ENCODE measurements around the gene UBR1.

DNA sequence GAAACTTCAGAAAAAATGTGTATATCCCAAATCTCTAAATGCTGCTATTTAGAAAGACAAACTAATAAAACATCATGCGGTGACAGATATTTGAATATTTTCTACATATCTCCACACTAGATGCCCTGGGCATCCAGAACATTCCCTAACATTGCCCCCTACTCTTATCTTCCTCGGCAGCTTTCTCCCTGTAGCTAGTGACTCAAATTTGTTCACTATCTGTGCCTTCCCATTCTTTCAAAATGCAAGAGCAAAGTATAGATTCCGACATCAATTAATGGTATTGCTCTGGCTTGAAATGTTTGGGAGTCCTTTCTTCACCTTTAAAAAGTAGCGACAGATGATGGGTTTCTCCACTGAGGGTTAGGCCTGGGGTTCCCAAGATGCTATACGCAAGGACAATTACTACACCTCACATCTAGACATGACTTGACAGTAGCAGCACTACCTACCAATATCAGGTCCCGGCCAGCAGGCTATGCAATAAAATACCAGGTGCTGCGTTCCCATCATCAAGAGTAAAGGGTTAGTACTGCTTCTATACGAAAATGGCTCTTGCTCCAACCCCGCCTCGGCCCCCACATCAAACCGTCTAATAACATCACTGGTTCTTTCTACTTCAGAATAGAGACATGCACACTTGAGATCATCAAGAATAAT is 631 bp downstream of the UBR1 start:
- TF ChIP-seq POLR2AphosphoS5 (IDR thresholded peaks at IDR 0.05; ENCODE audit: borderline replicate concordance, low read depth, low read length): no peak
- no peak for TF ChIP-seq EZH2 (IDR thresholded peaks at IDR 0.05)
- no peak for TF ChIP-seq FOXP2 (optimal IDR thresholded peaks at IDR 0.05; ENCODE audit: control extremely low read depth, extremely low read length, insufficient read depth)
